H1 (cell line): Measurements from ENCODE around the gene ATR. TPM values are rescaled to one million over a fixed set of nuclear protein-coding genes. Genes with fewer than 3 reads are reported as not detected.

Source experiments
- CTCF ChIA-PET: fragments of 300-600 bp; sonication (Branson Sonifier 250); formaldehyde crosslinking; loops from one replicate; lab custom pipeline; 2021; ENCODE audit not compliant: partially characterized antibody; lab: Charles Lee
- POLR2A ChIA-PET: fragments of 300-600 bp; sonication (Branson Sonifier 250); formaldehyde crosslinking; loops from one replicate; lab custom pipeline; 2021; ENCODE audit warnings: inconsistent platforms; ENCODE audit not compliant: partially characterized antibody; lab: Charles Lee
- DNase-seq, 2 experiments: peaks; one replicate each; pipeline versions ENCODE4 v3.0.0 to v3.0.0-alpha.2; 2010 to 2022; ENCODE audit warnings: low spot score in 2 of 2, low read depth in 1 of 2, mixed read lengths in 1 of 2
- FAIRE-seq: peaks from 2 replicates; lab custom pipeline; 2011; peaks lifted over from hg19 to GRCh38; lab: Jason Lieb, UNC
- H2AFZ ChIP-seq: 2 replicates; pipeline ENCODE4 v1.8.1; 2012; ENCODE audit warnings: low read length, inconsistent platforms
- H2AK5ac ChIP-seq: 2 replicates; pipeline ENCODE4 v1.6.1; 2013; ENCODE audit warnings: low read depth, low read length
- H2BK120ac ChIP-seq: replicated peaks from 2 replicates; pipeline ENCODE3; 2013; ENCODE audit warnings: low read depth, low read length, inconsistent platforms
- H2BK12ac ChIP-seq: 2 replicates; pipeline ENCODE4 v1.6.1; 2013; ENCODE audit warnings: low read depth, low read length
- H2BK15ac ChIP-seq: 2 replicates; pipeline ENCODE4 v1.6.1; 2013; ENCODE audit warnings: low read length
- H2BK20ac ChIP-seq: 2 replicates; pipeline ENCODE4 v1.6.1; 2013; ENCODE audit warnings: low read length
- H2BK5ac ChIP-seq: 2 replicates; pipeline ENCODE4 v1.6.1; 2013; ENCODE audit warnings: low read depth, low read length
- H3K14ac ChIP-seq: 2 replicates; pipeline ENCODE4 v1.6.1; 2013; ENCODE audit warnings: inconsistent platforms; ENCODE audit not compliant: insufficient read length
- H3K18ac ChIP-seq: 2 replicates; pipeline ENCODE4 v1.6.1; 2013; ENCODE audit warnings: low read length; ENCODE audit errors: extremely low read depth
- H3K23ac ChIP-seq: 2 replicates; pipeline ENCODE4 v1.6.1; 2013; ENCODE audit warnings: inconsistent platforms; ENCODE audit not compliant: insufficient read length
- H3K23me2 ChIP-seq: 2 replicates; pipeline ENCODE4 v1.6.1; 2013; ENCODE audit warnings: low read depth, low read length
- H3K27ac ChIP-seq: 2 replicates; pipeline ENCODE4 v1.6.1; 2011; ENCODE audit warnings: low read depth, low read length, inconsistent platforms
- H3K27me3 ChIP-seq, 4 experiments: replicated peaks in 1 of 4; 1 replicate in 1 of 4; 2 replicates in 3 of 4; pipeline versions ENCODE4 v1.6.1 to v1.8.1; 2011 to 2013; ENCODE audit warnings: low read length in 3 of 4, mild to moderate bottlenecking in 3 of 4, inconsistent platforms in 2 of 4, mixed read lengths in 2 of 4, moderate library complexity in 1 of 4; ENCODE audit not compliant: control insufficient read depth in 3 of 4, insufficient read depth in 3 of 4; ENCODE audit errors: extremely low read depth in 1 of 4
- H3K36me3 ChIP-seq, 4 experiments: 2 replicates each; pipeline versions ENCODE4 v1.6.1 to v1.8.1; 2011 to 2013; ENCODE audit warnings: mild to moderate bottlenecking in 4 of 4, low read length in 3 of 4, moderate library complexity in 2 of 4, control low read depth in 1 of 4, inconsistent platforms in 1 of 4; ENCODE audit not compliant: insufficient read depth in 4 of 4, control insufficient read depth in 2 of 4
- H3K4ac ChIP-seq: replicated peaks from 2 replicates; pipeline ENCODE3; 2013; ENCODE audit warnings: low read length, low read depth, mixed read lengths, inconsistent platforms; ENCODE audit not compliant: insufficient read length
- H3K4me1 ChIP-seq, 4 experiments: replicated peaks in 1 of 4; 1 replicate in 1 of 4; 2 replicates in 3 of 4; pipeline versions ENCODE4 v1.6.1 to v1.8.1; 2011 to 2013; ENCODE audit warnings: low read length in 3 of 4, inconsistent platforms in 2 of 4, mixed read lengths in 1 of 4; ENCODE audit not compliant: insufficient read depth in 4 of 4, control insufficient read depth in 3 of 4
- H3K4me2 ChIP-seq, 2 experiments: 2 replicates each; pipeline versions ENCODE4 v1.6.1 to v1.8.1; 2011 to 2013; ENCODE audit warnings: low read depth in 2 of 2, low read length in 2 of 2, control low read depth in 1 of 2, inconsistent platforms in 1 of 2, mild to moderate bottlenecking in 1 of 2; ENCODE audit not compliant: insufficient read depth in 1 of 2
- H3K4me3 ChIP-seq, 4 experiments: fragments of 200-600, 300-600 bp in 1 of 4; sonication (generic), shearing (Covaris generic), sonication (Bioruptor Twin) in 1 of 4; 2 replicates each; pipeline versions ENCODE4 v1.5.1 to v1.8.1; 2011 to 2016; ENCODE audit warnings: low read length in 4 of 4, low read depth in 3 of 4, control low read depth in 2 of 4, inconsistent platforms in 2 of 4, mild to moderate bottlenecking in 2 of 4, mixed read lengths in 1 of 4, moderate library complexity in 1 of 4; ENCODE audit not compliant: insufficient read depth in 2 of 4; ENCODE audit errors: extremely low read depth in 1 of 4
- H3K56ac ChIP-seq: replicated peaks from 2 replicates; pipeline ENCODE3; 2013; ENCODE audit warnings: low read depth, mild to moderate bottlenecking, mixed read lengths, low read length, inconsistent platforms; ENCODE audit not compliant: insufficient read length
- H3K79me1 ChIP-seq: 2 replicates; pipeline ENCODE4 v1.6.1; 2013; ENCODE audit warnings: low read depth, low read length, control low read depth
- H3K79me2 ChIP-seq, 2 experiments: 2 replicates each; pipeline versions ENCODE4 v1.6.1 to v1.8.1; 2012 to 2013; ENCODE audit warnings: low read length in 2 of 2, mild to moderate bottlenecking in 2 of 2, inconsistent platforms in 1 of 2; ENCODE audit not compliant: insufficient read depth in 2 of 2, control insufficient read depth in 1 of 2
- H3K9ac ChIP-seq, 4 experiments: replicated peaks in 1 of 4; 1 replicate in 1 of 4; 2 replicates in 3 of 4; pipeline versions ENCODE4 v1.6.1 to v1.8.1; 2011 to 2013; ENCODE audit warnings: low read depth in 3 of 4, low read length in 3 of 4, control low read depth in 2 of 4, mild to moderate bottlenecking in 2 of 4, moderate library complexity in 2 of 4, inconsistent platforms in 1 of 4; ENCODE audit errors: extremely low read depth in 1 of 4
- H3K9me3 ChIP-seq, 2 experiments: 2 replicates each; pipeline versions ENCODE4 v1.6.1 to v1.8.1; 2012 to 2013; ENCODE audit warnings: mild to moderate bottlenecking in 2 of 2, moderate library complexity in 2 of 2, control low read depth in 1 of 2, inconsistent platforms in 1 of 2, low read depth in 1 of 2, low read length in 1 of 2, mixed read lengths in 1 of 2; ENCODE audit not compliant: insufficient read depth in 2 of 2
- H4K20me1 ChIP-seq, 2 experiments: replicated peaks in 1 of 2; 2 replicates each; pipeline versions ENCODE3 to v1.8.1; 2011 to 2013; ENCODE audit warnings: inconsistent platforms in 2 of 2, low read length in 2 of 2, mild to moderate bottlenecking in 1 of 2; ENCODE audit not compliant: insufficient read depth in 2 of 2, control insufficient read depth in 1 of 2
- H4K5ac ChIP-seq: 2 replicates; pipeline ENCODE4 v1.6.1; 2013; ENCODE audit warnings: low read length, low read depth, mixed read lengths, inconsistent platforms; ENCODE audit not compliant: insufficient read length
- H4K8ac ChIP-seq: 2 replicates; pipeline ENCODE4 v1.8.0; 2013; ENCODE audit warnings: mild to moderate bottlenecking, moderate library complexity, low read length, inconsistent platforms; ENCODE audit not compliant: insufficient read depth; ENCODE audit errors: extremely low read depth
- H4K91ac ChIP-seq: replicated peaks from 2 replicates; pipeline ENCODE3; 2013; ENCODE audit warnings: low read length, mixed read lengths, inconsistent platforms; ENCODE audit not compliant: insufficient read length
- ASH2L ChIP-seq: fragments of 200-600, 300-600 bp; sonication (generic); IDR thresholded peaks from one replicate; pipeline ENCODE4 v1.7.1; 2017; ENCODE audit warnings: low read length
- CREB1 ChIP-seq: IDR thresholded peaks from 2 replicates; pipeline ENCODE4 v1.6.1; 2012; ENCODE audit warnings: inconsistent platforms
- GABPA ChIP-seq: IDR thresholded peaks from 2 replicates; pipeline ENCODE4 v1.6.1; 2011; ENCODE audit warnings: mild to moderate bottlenecking, low read length, moderate library complexity, borderline replicate concordance; ENCODE audit not compliant: insufficient read depth
- HDAC2 ChIP-seq, 2 experiments: fragments of 300-600 bp in 1 of 2; sonication (generic) in 1 of 2; IDR thresholded peaks; 2 replicates each; pipeline ENCODE4 v1.6.1; 2011 to 2012; ENCODE audit warnings: low read depth in 2 of 2, low read length in 2 of 2, mild to moderate bottlenecking in 2 of 2, moderate library complexity in 2 of 2, borderline replicate concordance in 1 of 2, inconsistent platforms in 1 of 2
- HDAC6 ChIP-seq: IDR thresholded peaks from one replicate; pipeline ENCODE4 v1.7.1; 2012; ENCODE audit warnings: low read depth, mild to moderate bottlenecking, inconsistent platforms, low read length, moderate library complexity
- POU5F1 ChIP-seq: IDR thresholded peaks from 2 replicates; pipeline ENCODE4 v1.6.1; 2011; ENCODE audit warnings: low read depth, mild to moderate bottlenecking, low read length, moderate library complexity
- RXRA ChIP-seq: IDR thresholded peaks from 2 replicates; pipeline ENCODE4 v1.6.1; 2011; ENCODE audit warnings: low read depth, mild to moderate bottlenecking, low read length, moderate library complexity; ENCODE audit not compliant: insufficient read depth
- SP1 ChIP-seq: IDR thresholded peaks from 2 replicates; pipeline ENCODE4 v1.6.1; 2011; ENCODE audit warnings: low read depth, low read length
- SRF ChIP-seq: IDR thresholded peaks from 2 replicates; pipeline ENCODE4 v1.6.1; 2011; ENCODE audit warnings: mild to moderate bottlenecking, low read depth, low read length, moderate library complexity
- TCF12 ChIP-seq: IDR thresholded peaks from 2 replicates; pipeline ENCODE4 v1.6.1; 2011; ENCODE audit warnings: low read depth, mild to moderate bottlenecking, low read length
- WGBS, 2 experiments: shearing (Covaris generic) in 1 of 2; methylation state at CpG; one replicate each; pipeline versions ENCODE4 v1.1.6 to v1.1.7; 2013 to 2015; ENCODE audit warnings: low lambda C conversion rate in 2 of 2, mixed read lengths in 2 of 2, inconsistent platforms in 1 of 2, low coverage in 1 of 2, missing lambda C conversion rate in 1 of 2; ENCODE audit not compliant: insufficient replicate concordance in 2 of 2, insufficient coverage in 1 of 2, insufficient read length in 1 of 2; ENCODE audit errors: extremely low coverage in 1 of 2, missing lambda C conversion rate in 1 of 2; 5-methylcytosine and 5-hydroxymethylcytosine counted together
- polyA plus RNA-seq, 7 experiments: library from polyadenylated mRNA; depleted of rRNA in 3 of 7; stranded (reverse) in 5 of 7; unstranded in 2 of 7; fragments of >200 nt in 5 of 7; fragments of 200-250 nt in 2 of 7; gene quantifications; 1 replicate in 5 of 7; 2 replicates in 1 of 7; 4 replicates in 1 of 7; pipeline versions ENCODE4 v1.2.1 to v1.2.3, GENCODE V29; 2011 to 2013; ENCODE audit warnings: missing spikeins in 2 of 7, mixed read lengths in 2 of 7
- total RNA-seq: library from RNA; stranded (reverse); fragmentation: NEBNext Ultra II Directional; extraction: Animal tissue kit (Norgen Biotek cat#: 25700); gene quantifications from 2 replicates; pipeline ENCODE4 v1.2.1, GENCODE V29; 2021
- TF ChIP-seq, protein P1 (sequence below): IDR thresholded peaks from 2 replicates; pipeline ENCODE4 v1.6.1; 2011; ENCODE audit warnings: low read depth, mild to moderate bottlenecking, low read length; ENCODE audit not compliant: insufficient read depth

Gene ATR
- total and polyA plus RNA-seq, 2 of the 8 experiments (the other 6 are each of a cell fraction or from before 2014, with no cell fraction given), result 8.4 to 23.2 TPM

GRCh38 chr3:142460689-142461088, 117.8 kb downstream of the ATR start:
- Histone ChIP-seq H3K18ac (no peak overlapping the region), H3K36me3 (peaks cover 0 to 7% (median 0%) of the 10 kb centered on the region in 4 experiments; a peak in 3 of 8 replicates), H3K4me2 (no peak overlapping the region), H3K23ac (no peak overlapping the region), H2BK20ac (no peak overlapping the region), H3K4ac (no peak overlapping the region), H2BK15ac (no peak overlapping the region), H2AFZ (no peak overlapping the region), H2BK120ac (no peak overlapping the region), H3K9ac (no peak overlapping the region), H3K56ac (no peak overlapping the region), H3K9me3 (no peaks in the 10 kb centered on the region), H3K4me3 (no peak overlapping the region), H4K91ac (no peak overlapping the region), H4K5ac (no peak overlapping the region), H3K27me3 (no peaks in the 10 kb centered on the region), H4K20me1 (no peaks in the 10 kb centered on the region), H3K79me2 (no peaks in the 10 kb centered on the region), H3K79me1 (no peaks in the 10 kb centered on the region), H2BK5ac (no peak overlapping the region), H3K27ac (no peak overlapping the region), H2AK5ac (no peak overlapping the region), H2BK12ac (no peak overlapping the region), H3K4me1 (no peaks in the 10 kb centered on the region), H3K14ac (no peak overlapping the region), H4K8ac (no peak overlapping the region), H3K23me2 (no peaks in the 10 kb centered on the region)
- 77% methylated on average over 3 of the region's 3 CpGs; no CpG with 5 or more reads in 1 of the 2 experiments for WGBS, 2 experiments
- no peak for DNase-seq
- ChIA-PET POLR2A (no interaction called here), CTCF (no interaction called here)
- no peak for FAIRE-seq
- TF ChIP-seq GABPA, result no peak
- TF ChIP-seq SP1, result no peak
- no peak for TF ChIP-seq HDAC2 (IDR thresholded peaks at IDR 0.05; ENCODE audit: borderline replicate concordance in 1 of 2, low read depth in 2 of 2, low read length in 2 of 2)
- TF ChIP-seq SRF, result no peak
- no peak for TF ChIP-seq POU5F1
- TF ChIP-seq CREB1, result no peak
- TF ChIP-seq HDAC6, result no peak
- TF ChIP-seq, protein P1, sequence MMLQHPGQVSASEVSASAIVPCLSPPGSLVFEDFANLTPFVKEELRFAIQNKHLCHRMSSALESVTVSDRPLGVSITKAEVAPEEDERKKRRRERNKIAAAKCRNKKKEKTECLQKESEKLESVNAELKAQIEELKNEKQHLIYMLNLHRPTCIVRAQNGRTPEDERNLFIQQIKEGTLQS, result no peak
- no peak for TF ChIP-seq ASH2L
- no peak for TF ChIP-seq TCF12
- no peak for TF ChIP-seq RXRA
